HG02678 (cell line): ENCODE data around the gene ICA1L.

Source experiments
- ATAC-seq: cut with Tn5 transposase; IDR thresholded peaks from one replicate; pipeline ENCODE4 v1.9.1; 2021; ENCODE audit warnings: mild to moderate bottlenecking, moderate library complexity; ENCODE audit not compliant: unreplicated experiment

Gene ICA1L

GRCh38 chr2:202749477-202749876 lies 122.1 kb downstream of the ICA1L start:
- no peak for ATAC-seq

- no peak for ATAC-seq
Observed at GRCh38 chr2:202743613-202744012, 128.0 kb downstream of the ICA1L start.

GRCh38 chr2:202736826-202737225 lies 134.7 kb downstream of the ICA1L start:
- no peak for ATAC-seq

GRCh38 chr2:202726070-202726469 lies 145.5 kb downstream of the ICA1L start:
- no peak for ATAC-seq

- ATAC-seq, result no peak
Observed at GRCh38 chr2:202723746-202724145, 147.8 kb downstream of the ICA1L start.
